ENCODE measurements around the gene NAPB.

DNA sequence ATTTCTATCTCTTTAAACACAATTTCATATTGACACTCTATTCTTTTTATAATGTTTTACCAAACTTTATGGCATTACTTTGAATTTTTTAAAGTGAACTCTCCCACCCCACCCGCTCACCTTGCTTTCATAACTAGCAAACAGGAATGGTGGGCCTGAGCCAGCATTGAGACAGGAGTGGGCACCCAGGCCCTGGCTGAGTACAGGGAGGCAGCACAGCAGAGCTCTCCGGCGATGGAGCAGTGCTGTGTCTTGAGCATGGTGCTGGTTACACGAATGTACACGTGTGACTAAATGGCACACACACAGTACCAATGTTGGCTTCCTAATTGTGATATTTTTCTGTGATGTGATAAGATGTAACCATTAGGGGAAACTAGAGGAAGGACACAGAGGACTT is 26.9 kb upstream of the NAPB start:
- TF ChIP-seq SIN3A (IDR thresholded peaks at IDR 0.05; ENCODE audit: borderline replicate concordance, insufficient read depth, low read length) (no peak), FOXP2 (optimal IDR thresholded peaks at IDR 0.05; ENCODE audit: borderline replicate concordance, extremely low read depth, extremely low read length, insufficient read depth) (no peak)
- TF ChIP-seq, protein P1, sequence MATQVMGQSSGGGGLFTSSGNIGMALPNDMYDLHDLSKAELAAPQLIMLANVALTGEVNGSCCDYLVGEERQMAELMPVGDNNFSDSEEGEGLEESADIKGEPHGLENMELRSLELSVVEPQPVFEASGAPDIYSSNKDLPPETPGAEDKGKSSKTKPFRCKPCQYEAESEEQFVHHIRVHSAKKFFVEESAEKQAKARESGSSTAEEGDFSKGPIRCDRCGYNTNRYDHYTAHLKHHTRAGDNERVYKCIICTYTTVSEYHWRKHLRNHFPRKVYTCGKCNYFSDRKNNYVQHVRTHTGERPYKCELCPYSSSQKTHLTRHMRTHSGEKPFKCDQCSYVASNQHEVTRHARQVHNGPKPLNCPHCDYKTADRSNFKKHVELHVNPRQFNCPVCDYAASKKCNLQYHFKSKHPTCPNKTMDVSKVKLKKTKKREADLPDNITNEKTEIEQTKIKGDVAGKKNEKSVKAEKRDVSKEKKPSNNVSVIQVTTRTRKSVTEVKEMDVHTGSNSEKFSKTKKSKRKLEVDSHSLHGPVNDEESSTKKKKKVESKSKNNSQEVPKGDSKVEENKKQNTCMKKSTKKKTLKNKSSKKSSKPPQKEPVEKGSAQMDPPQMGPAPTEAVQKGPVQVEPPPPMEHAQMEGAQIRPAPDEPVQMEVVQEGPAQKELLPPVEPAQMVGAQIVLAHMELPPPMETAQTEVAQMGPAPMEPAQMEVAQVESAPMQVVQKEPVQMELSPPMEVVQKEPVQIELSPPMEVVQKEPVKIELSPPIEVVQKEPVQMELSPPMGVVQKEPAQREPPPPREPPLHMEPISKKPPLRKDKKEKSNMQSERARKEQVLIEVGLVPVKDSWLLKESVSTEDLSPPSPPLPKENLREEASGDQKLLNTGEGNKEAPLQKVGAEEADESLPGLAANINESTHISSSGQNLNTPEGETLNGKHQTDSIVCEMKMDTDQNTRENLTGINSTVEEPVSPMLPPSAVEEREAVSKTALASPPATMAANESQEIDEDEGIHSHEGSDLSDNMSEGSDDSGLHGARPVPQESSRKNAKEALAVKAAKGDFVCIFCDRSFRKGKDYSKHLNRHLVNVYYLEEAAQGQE (IDR thresholded peaks at IDR 0.05; ENCODE audit: insufficient read depth in 1 of 2, low read depth in 2 of 2, low read length in 2 of 2) = no peak
